Upper lobe of left lung (tissue), 4 donors: Measurements from ENCODE around the gene SLC20A1.

Experiments used
- CTCF ChIP-seq, 6 experiments: fragments of 450-650 bp in 4 of 6; fragments of 200-600 bp in 2 of 6; sonication (generic) in 2 of 6; IDR thresholded peaks; one replicate each; pipeline ENCODE4 v1.5.1; 2016 to 2019; ENCODE audit warnings: antibody characterized with exemption in 6 of 6
- POLR2A ChIP-seq, 4 donors: fragments of 450-650 bp; IDR thresholded peaks; one replicate each; pipeline ENCODE4 v1.5.1; 2016 to 2017; ENCODE audit warnings: antibody characterized with exemption in 4 of 4, mild to moderate bottlenecking in 2 of 4
- POLR2AphosphoS5 ChIP-seq, 2 donors: sonication (generic); formaldehyde crosslinking; IDR thresholded peaks; one replicate each; pipeline ENCODE4 v1.5.1; 2017; ENCODE audit warnings: antibody characterized with exemption in 2 of 2

DNA sequence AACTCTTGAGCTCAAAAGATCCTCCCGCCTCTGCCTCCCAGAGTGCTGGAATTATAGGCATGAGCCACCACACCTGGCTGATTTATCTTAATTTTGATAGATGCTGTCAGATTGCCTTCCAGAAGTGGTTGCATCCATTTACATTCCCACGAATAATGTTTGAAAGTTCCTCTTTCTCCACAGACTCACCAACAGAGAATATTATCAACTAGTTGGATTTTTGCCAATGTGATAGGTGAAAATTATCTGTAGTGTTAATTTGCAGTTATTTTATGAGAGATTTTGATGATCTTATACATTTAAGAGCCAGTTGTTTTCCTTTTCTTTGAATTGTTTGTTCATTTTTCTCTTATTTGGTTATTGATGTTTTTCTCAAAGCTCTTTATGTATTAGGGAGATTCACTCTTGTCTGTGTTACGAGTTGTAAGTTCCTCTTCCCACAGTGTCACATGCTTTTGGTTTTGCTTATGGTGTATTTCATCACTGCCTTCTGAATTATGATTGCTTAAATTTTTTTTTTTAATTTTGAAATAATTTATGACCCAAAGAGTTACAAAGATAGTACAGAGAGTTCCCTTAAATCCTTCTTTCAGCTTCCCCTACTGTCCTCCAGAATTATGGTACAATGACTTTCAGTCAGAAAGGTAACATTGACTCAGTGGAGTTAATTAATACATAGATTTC, 54.4 kb downstream of the SLC20A1 start:
- TF ChIP-seq POLR2A (IDR thresholded peaks at IDR 0.05) (no peak), CTCF (IDR thresholded peaks at IDR 0.05) (no peak), POLR2AphosphoS5 (IDR thresholded peaks at IDR 0.05) (no peak)
